ENCODE results near the gene SLFN11. TPM values are rescaled to one million over a fixed set of nuclear protein-coding genes. Genes with fewer than 3 reads are reported as not detected.

The SLFN11 gene
- total and polyA plus RNA-seq, 2 of the 8 experiments (the other 6 are each of a cell fraction or from before 2014, with no cell fraction given), result 0.11 to 0.28 TPM

GRCh38 chr17:35359398-35359797 lies 14.0 kb downstream of the SLFN11 start:
- H3K18ac ChIP-seq (ENCODE audit: extremely low read depth, low read length), result no peak overlapping the region
- no peaks in the 10 kb centered on the region for H3K4me1 ChIP-seq (replicated peaks in 1 of 4; ENCODE audit: control insufficient read depth in 3 of 4, insufficient read depth in 4 of 4, low read length in 3 of 4)
- H3K56ac ChIP-seq (replicated peaks; ENCODE audit: insufficient read length, low read depth, low read length), result no peak overlapping the region
- no peak overlapping the region for H3K4me2 ChIP-seq (ENCODE audit: insufficient read depth in 1 of 2, low read depth in 2 of 2, low read length in 2 of 2)
- H2BK15ac ChIP-seq (ENCODE audit: low read length), result no peak overlapping the region
- H3K9ac ChIP-seq (replicated peaks in 1 of 4; ENCODE audit: extremely low read depth in 1 of 4, low read depth in 3 of 4, low read length in 3 of 4), result no peak overlapping the region
- no peak overlapping the region for H2BK20ac ChIP-seq (ENCODE audit: low read length)
- H2AFZ ChIP-seq (ENCODE audit: low read length), result no peak overlapping the region
- no peak overlapping the region for H4K91ac ChIP-seq (replicated peaks; ENCODE audit: insufficient read length, low read length)
- no peak overlapping the region for H4K8ac ChIP-seq (ENCODE audit: extremely low read depth, insufficient read depth, low read length)
- no peaks in the 10 kb centered on the region; the same call in 1 of the 2 replicates for H3K23me2 ChIP-seq (ENCODE audit: low read depth, low read length)
- no peak overlapping the region for H2BK120ac ChIP-seq (replicated peaks; ENCODE audit: low read depth, low read length)
- H2AK5ac ChIP-seq (ENCODE audit: low read depth, low read length), result no peak overlapping the region
- no peak overlapping the region for H2BK5ac ChIP-seq (ENCODE audit: low read depth, low read length)
- no peaks in the 10 kb centered on the region for H3K79me1 ChIP-seq (ENCODE audit: low read depth, low read length)
- no peak overlapping the region for H2BK12ac ChIP-seq (ENCODE audit: low read depth, low read length)
- no peak overlapping the region for H4K5ac ChIP-seq (ENCODE audit: insufficient read length, low read depth, low read length)
- DNase-seq (ENCODE audit: low read depth in 1 of 2, low spot score in 2 of 2) (no peak), FAIRE-seq (no peak)
- no peaks in the 10 kb centered on the region for H3K79me2 ChIP-seq (ENCODE audit: control insufficient read depth in 1 of 2, insufficient read depth in 2 of 2, low read length in 2 of 2)
- WGBS, 2 experiments (ENCODE audit: extremely low coverage in 1 of 2, insufficient coverage in 1 of 2, insufficient read length in 1 of 2, insufficient replicate concordance in 2 of 2, low coverage in 1 of 2, low lambda C conversion rate in 2 of 2, missing lambda C conversion rate in 1 of 2), result 82% methylated on average over 3 of the region's 3 CpGs; no CpG with 5 or more reads in 1 of the 2 experiments
- peaks cover 0 to 8% (median 0%) of the 10 kb centered on the region in 4 experiments; a peak in 1 of 7 replicates for H3K27me3 ChIP-seq (replicated peaks in 1 of 4; ENCODE audit: control insufficient read depth in 3 of 4, extremely low read depth in 1 of 4, insufficient read depth in 3 of 4, low read length in 3 of 4)
- H4K20me1 ChIP-seq (replicated peaks in 1 of 2; ENCODE audit: control insufficient read depth in 1 of 2, insufficient read depth in 2 of 2, low read length in 2 of 2), result no peaks in the 10 kb centered on the region
- H3K23ac ChIP-seq (ENCODE audit: insufficient read length), result no peak overlapping the region
- H3K27ac ChIP-seq (ENCODE audit: low read depth, low read length), result no peak overlapping the region
- no peaks in the 10 kb centered on the region for H3K9me3 ChIP-seq (ENCODE audit: insufficient read depth in 2 of 2, low read depth in 1 of 2, low read length in 1 of 2)
- H3K36me3 ChIP-seq (ENCODE audit: control insufficient read depth in 2 of 4, insufficient read depth in 4 of 4, low read length in 3 of 4), result no peaks in the 10 kb centered on the region
- no peak overlapping the region for H3K14ac ChIP-seq (ENCODE audit: insufficient read length)
- H3K4ac ChIP-seq (replicated peaks; ENCODE audit: insufficient read length, low read depth, low read length), result no peak overlapping the region
- H3K4me3 ChIP-seq (ENCODE audit: extremely low read depth in 1 of 4, insufficient read depth in 2 of 4, low read depth in 3 of 4, low read length in 4 of 4), result no peak overlapping the region
- ChIA-PET POLR2A (ENCODE audit: partially characterized antibody) (no interaction called here), CTCF (ENCODE audit: partially characterized antibody) (no interaction called here)
- no peak for TF ChIP-seq CTBP2 (IDR thresholded peaks at IDR 0.05; ENCODE audit: borderline replicate concordance, insufficient read depth, insufficient read length, low read length)
- TF ChIP-seq PHF8 (conservative IDR thresholded peaks at IDR 0.05; ENCODE audit: low read depth, low read length), result no peak
- TF ChIP-seq ATF2 (IDR thresholded peaks at IDR 0.05; ENCODE audit: low read length), result no peak
- no peak for TF ChIP-seq KDM5A (IDR thresholded peaks at IDR 0.05; ENCODE audit: low read length)

Measured in H1 (cell line).